Inflammatory macrophage (primary cell): ENCODE results near the gene CATSPERE.
"Not testable (repeated sequence)": the region's sequence is repeated elsewhere in the genome, so short reads cannot be mapped to it uniquely, and the experiment has no call there.

ENCODE experiments used
- DNase-seq, 2 donors: peaks; one replicate each; pipeline ENCODE4 v3.0.0-alpha.2; 2020 to 2022

The CATSPERE gene

GRCh38 chr1:244556263-244556662, 95.2 kb downstream of the CATSPERE start:
- DNase-seq = no peak

- DNase-seq = no peak
Measured at GRCh38 chr1:244557565-244557964, 96.5 kb downstream of the CATSPERE start.

GRCh38 chr1:244559561-244559960, 98.5 kb downstream of the CATSPERE start:
- DNase-seq = no peak

GRCh38 chr1:244562877-244563276, 101.8 kb downstream of the CATSPERE start:
- not testable (repeated sequence) for DNase-seq

- no peak for DNase-seq
Measured at GRCh38 chr1:244573768-244574167, 112.7 kb downstream of the CATSPERE start.

- DNase-seq = peak; percentile 6 to 15
Measured at GRCh38 chr1:244576259-244576892, 115.3 kb downstream of the CATSPERE start.

GRCh38 chr1:244578205-244578604, 117.1 kb downstream of the CATSPERE start:
- not testable (repeated sequence) for DNase-seq

GRCh38 chr1:244583358-244583982, 122.4 kb downstream of the CATSPERE start:
- no peak for DNase-seq

GRCh38 chr1:244585867-244586266, 124.8 kb downstream of the CATSPERE start:
- DNase-seq = no peak

- no peak for DNase-seq
Measured at GRCh38 chr1:244590670-244591069, 129.6 kb downstream of the CATSPERE start.

- DNase-seq = no peak
Measured at GRCh38 chr1:244598611-244599010, 137.5 kb downstream of the CATSPERE start.

- peak; percentile 87 for DNase-seq
Measured at GRCh38 chr1:244599937-244600350, 138.9 kb downstream of the CATSPERE start.

GRCh38 chr1:244601336-244601735, 140.3 kb downstream of the CATSPERE start:
- no peak for DNase-seq

GRCh38 chr1:244603498-244603897, 142.4 kb downstream of the CATSPERE start:
- peak; percentile 41 to 63 for DNase-seq

GRCh38 chr1:244605835-244606370, 144.8 kb downstream of the CATSPERE start:
- no peak for DNase-seq

- no peak for DNase-seq
Measured at GRCh38 chr1:244614113-244614836, 153.2 kb downstream of the CATSPERE start.

- no peak for DNase-seq
Measured at GRCh38 chr1:244614879-244615278, 153.8 kb downstream of the CATSPERE start.

GRCh38 chr1:244615301-244615700, 154.2 kb downstream of the CATSPERE start:
- DNase-seq = peak in 1 of 2 donors; percentile 7

GRCh38 chr1:244626709-244627108, 165.6 kb downstream of the CATSPERE start:
- DNase-seq = no peak

- DNase-seq = no peak
Measured at GRCh38 chr1:244628789-244629188, 167.7 kb downstream of the CATSPERE start.

GRCh38 chr1:244633140-244633539, 172.1 kb downstream of the CATSPERE start:
- no peak for DNase-seq

GRCh38 chr1:244634546-244634945, 173.5 kb downstream of the CATSPERE start:
- peak; percentile 10 to 28 for DNase-seq

GRCh38 chr1:244636488-244637259, 175.6 kb downstream of the CATSPERE start:
- DNase-seq = no peak
